GDM1 (cell line): ENCODE results near the gene ANGEL2.

Experiments
- DNase-seq: peaks from one replicate; lab custom pipeline; 2025; lab: John Stamatoyannopoulos, UW

Gene ANGEL2

DNA sequence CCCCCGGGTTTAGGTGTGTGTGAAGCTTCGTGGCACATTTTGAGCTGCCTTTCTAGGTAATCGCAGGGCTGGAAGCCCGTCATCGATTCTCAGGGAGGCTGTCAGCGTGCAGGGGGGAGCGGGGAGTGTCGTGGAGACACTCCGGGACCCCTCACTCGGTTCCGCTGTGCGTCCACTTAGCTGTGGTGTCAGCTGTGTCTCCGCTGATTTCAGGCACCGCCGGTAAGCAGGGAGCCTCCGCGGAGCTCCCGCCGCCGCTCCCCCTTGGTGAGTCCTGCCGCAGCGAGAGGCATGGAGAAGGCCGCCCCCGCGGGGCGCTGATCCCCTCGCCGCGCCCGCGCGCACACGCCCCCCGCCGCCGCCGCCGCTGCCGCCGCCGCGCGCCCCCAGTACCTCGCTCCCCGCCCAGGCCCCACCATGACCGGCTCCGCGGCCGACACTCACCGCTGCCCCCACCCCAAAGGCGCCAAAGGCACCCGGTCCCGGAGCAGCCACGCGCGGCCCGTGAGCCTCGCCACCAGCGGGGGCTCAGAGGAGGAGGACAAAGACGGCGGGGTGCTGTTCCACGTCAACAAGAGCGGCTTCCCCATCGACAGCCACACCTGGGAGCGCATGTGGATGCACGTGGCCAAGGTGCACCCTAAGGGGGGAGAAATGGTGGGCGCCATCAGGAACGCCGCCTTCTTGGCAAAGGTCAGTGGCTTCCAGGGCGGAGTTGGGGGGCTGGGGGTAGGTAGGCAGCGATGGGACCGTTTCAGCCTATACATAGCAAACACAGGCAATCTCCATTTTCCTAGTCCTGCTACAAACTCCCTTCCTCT lies 64.3 kb downstream of the ANGEL2 start:
- no peak for DNase-seq

GRCh38 chr1:212950243-212951125 lies 65.2 kb downstream of the ANGEL2 start, which contains the start of gene VASH2:
Gene VASH2 (plus strand): TSS chr1:212950541. CDS start chr1:212951543, 1,002 bp downstream.
- peak; percentile 67 for DNase-seq

DNA sequence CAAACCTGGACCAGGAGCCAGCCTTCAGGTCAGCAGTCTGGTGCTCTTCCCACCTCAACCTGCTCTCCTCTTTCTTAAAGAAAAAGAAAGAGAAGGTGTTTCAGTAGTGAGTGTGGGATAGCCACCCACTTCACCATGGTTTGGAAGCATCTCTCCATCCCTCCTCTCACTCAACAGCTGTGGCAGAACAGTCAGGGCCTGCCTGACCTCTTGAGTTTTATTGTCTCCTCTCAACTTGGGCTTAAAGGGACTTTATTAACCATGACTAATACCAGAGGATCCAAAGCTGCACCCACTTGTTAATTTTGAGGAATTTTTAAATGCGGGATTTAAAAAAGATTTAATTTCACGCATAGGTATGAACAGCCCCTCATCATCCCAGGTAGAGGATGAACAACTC lies 65.9 kb downstream of the ANGEL2 start:
- DNase-seq = no peak

DNA sequence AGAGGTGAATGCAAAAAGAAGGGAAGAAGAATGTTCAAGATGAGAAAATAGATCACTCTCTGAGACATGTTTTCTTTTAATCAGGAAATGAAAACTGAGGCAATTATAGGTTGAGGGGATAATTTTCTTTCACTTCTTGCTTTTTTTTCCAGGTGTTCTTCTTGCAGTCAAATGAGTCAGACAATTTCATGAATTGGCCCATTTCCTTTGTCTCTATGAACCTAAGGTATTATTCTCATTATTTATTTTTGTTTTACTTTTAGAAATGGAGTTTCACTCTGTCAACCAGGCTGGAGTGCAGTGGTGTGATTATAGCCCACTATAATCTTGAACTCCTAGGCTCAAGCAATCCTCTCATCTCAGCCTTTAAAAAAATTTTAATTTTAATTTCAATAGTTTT lies 68.8 kb downstream of the ANGEL2 start:
- no peak for DNase-seq

GRCh38 chr1:212945463-212946160 lies 70.1 kb downstream of the ANGEL2 start:
- no peak for DNase-seq

DNA sequence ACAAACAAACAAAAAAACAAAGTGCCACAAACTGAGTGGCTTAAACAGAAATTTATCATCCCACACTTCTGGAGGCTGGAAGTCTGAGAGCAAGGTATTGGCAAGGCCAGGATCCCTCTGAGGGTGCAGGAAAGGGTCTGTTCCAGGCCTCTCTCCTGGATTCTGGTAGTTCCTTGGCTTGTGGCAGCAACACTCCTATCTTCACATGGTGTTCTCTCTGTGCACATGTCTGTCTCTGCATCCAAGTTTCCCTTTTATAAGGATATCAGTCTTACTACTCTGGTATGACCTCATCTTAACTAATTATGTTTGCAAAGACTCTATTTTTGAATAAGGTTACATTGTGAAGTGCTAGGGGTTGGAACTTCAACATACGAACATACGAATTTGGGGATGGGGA lies 70.6 kb downstream of the ANGEL2 start:
- no peak for DNase-seq

DNA sequence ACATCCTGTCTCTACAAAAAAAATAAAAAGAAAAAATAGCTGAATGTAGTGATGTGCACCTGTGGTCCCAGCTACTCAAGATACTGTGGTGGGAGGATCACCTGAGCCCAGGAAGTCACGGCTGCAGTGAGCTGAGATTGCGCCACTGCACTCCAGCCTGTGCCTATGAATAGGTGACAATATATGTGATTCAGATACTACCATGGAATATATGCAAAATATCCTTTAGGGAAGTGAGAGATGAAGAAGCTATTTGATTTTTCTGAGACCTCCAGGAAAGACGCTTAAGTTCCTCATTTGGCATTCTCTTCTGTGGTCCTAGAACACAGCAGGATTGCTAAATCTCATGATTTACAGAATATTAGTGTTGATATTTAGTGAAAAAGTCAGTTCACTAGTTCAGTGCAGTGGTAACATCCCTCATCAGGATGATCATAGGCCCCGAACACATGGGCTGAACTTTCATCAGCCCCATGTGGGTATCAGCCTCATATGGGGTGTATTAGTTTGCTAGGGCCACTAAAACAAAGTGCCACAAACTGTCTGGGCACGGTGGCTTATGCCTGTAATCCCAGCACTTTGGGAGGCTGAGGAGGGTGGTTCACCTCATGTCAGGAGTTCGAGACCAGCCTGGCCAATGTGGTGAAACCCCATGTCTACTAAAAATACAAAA lies 71.3 kb downstream of the ANGEL2 start:
- DNase-seq = no peak

DNA sequence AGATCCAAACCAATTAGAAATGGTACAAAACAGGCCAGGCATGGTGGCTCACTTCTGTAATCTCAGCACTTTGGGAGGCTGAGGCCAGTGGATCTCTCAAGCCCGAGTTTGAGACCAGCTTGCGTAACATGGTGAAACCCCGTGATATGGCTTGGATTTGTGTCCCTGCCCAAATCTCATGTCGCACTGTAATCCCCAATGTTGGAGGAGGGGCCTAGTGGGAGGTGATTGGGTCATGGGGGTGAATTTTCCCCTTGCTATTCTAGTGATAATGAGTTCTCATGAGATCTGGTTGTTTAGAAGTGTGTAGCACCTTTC lies 72.3 kb downstream of the ANGEL2 start:
- no peak for DNase-seq

DNA sequence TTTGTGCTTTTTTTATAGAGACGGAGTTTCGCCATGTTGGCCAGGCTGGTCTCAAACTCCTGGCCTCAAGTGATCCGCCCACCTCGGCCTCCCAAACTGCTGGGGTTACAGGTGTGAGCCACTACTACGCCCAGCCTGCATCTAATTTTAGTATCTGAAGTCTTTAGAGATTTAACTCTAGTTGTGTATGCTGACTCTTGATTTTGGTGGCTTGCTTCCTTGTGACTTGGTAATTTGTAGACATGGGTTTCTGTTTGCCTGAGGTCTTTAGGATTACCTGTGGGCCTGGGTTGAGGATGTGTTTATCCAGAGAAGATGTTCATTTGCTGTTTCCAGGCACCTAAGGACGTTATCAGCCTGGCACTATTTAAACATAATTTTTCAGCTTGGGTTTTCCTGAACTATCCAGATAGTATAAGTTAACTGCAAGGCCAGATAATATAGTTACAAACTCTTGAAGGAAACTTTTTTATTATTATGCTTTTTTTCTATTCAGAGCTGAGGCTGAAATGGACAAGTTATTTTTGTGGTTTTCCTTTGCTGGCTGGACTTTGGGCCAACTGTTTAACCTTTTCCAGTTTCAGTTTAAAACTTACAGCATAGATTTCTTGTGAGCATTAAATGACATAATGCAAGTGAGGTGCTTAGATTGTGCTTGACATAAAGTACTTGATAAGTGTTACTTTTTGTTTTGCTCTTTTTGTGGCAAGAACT lies 72.8 kb downstream of the ANGEL2 start:
- DNase-seq = no peak
